SU-DHL-6 (cell line): ENCODE results near the gene NTM.

Experiments
- H2AFZ ChIP-seq: fragments of 200-600 bp; sonication (generic); 2 replicates; pipeline ENCODE4 v1.6.1; 2014; ENCODE audit warnings: low read depth, mild to moderate bottlenecking, moderate library complexity, mixed read lengths, antibody characterized with exemption, low read length; ENCODE audit not compliant: severe bottlenecking
- H3F3A ChIP-seq: fragments of 200-600 bp; shearing (Covaris generic); 2 replicates; pipeline ENCODE4 v1.6.0; 2016; ENCODE audit warnings: antibody characterized with exemption, mild to moderate bottlenecking; ENCODE audit not compliant: insufficient read depth
- H3K27ac ChIP-seq: fragments of 200-600 bp; sonication (generic); 2 replicates; pipeline ENCODE4 v1.5.1; 2016; ENCODE audit warnings: low read depth, mild to moderate bottlenecking, low read length, moderate library complexity, mixed read lengths
- H3K27me3 ChIP-seq: fragments of 200-600 bp; sonication (generic), shearing (Covaris generic); 2 replicates; pipeline ENCODE4 v1.6.0; 2014; ENCODE audit warnings: mild to moderate bottlenecking, low read length
- H3K36me3 ChIP-seq: fragments of 200-600 bp; sonication (generic); 2 replicates; pipeline ENCODE4 v1.6.1; 2014; ENCODE audit warnings: mild to moderate bottlenecking, low read length, mixed read lengths
- H3K4me2 ChIP-seq: fragments of 300-600, 200-600 bp; shearing (Covaris generic), sonication (generic); 2 replicates; pipeline ENCODE4 v1.6.0; 2014; ENCODE audit warnings: low read length, low read depth, mild to moderate bottlenecking; ENCODE audit not compliant: poor library complexity, severe bottlenecking
- H3K4me3 ChIP-seq: fragments of 200-600 bp; sonication (generic); 2 replicates; pipeline ENCODE4 v1.5.1; 2014; ENCODE audit warnings: antibody characterized with exemption, low read length, mild to moderate bottlenecking, mixed read lengths; ENCODE audit not compliant: insufficient read depth, poor library complexity, severe bottlenecking
- H3K79me2 ChIP-seq: fragments of 200-600 bp; sonication (generic); 2 replicates; pipeline ENCODE4 v1.6.1; 2014; ENCODE audit warnings: mild to moderate bottlenecking, low read length, moderate library complexity; ENCODE audit not compliant: insufficient read depth
- H3K9ac ChIP-seq: fragments of 200-600 bp; sonication (generic); 2 replicates; pipeline ENCODE4 v1.7.0; 2014; ENCODE audit warnings: mild to moderate bottlenecking, low read length
- H3K9me2 ChIP-seq: fragments of 200-600 bp; sonication (generic); replicated peaks from 2 replicates; pipeline ENCODE4 v1.6.1; 2014; ENCODE audit warnings: low read length; ENCODE audit not compliant: insufficient read depth
- H3K9me3 ChIP-seq: fragments of 200-600 bp; sonication (generic); 2 replicates; pipeline ENCODE4 v1.6.1; 2014; ENCODE audit warnings: low read length, mixed read lengths; ENCODE audit not compliant: insufficient read depth
- H4K20me1 ChIP-seq: fragments of 200-600 bp; sonication (generic); 2 replicates; pipeline ENCODE4 v1.6.1; 2014; ENCODE audit warnings: low read depth, mild to moderate bottlenecking, antibody characterized with exemption, low read length, moderate library complexity, mixed read lengths
- EZH2phosphoT487 ChIP-seq: fragments of 200-600 bp; sonication (generic), shearing (Covaris generic); conservative IDR thresholded peaks from 2 replicates; pipeline ENCODE4 v1.6.1; 2018; ENCODE audit warnings: mild to moderate bottlenecking, antibody characterized with exemption, low read length, moderate library complexity, mixed read lengths
- TF ChIP-seq, protein P1 (sequence below): fragments of 200-600 bp; sonication (generic); IDR thresholded peaks from one replicate; pipeline ENCODE4 v1.5.1; 2017; ENCODE audit warnings: antibody characterized with exemption, mild to moderate bottlenecking, low read length, moderate library complexity; ENCODE audit not compliant: insufficient read depth, poor library complexity, severe bottlenecking

NTM gene

DNA sequence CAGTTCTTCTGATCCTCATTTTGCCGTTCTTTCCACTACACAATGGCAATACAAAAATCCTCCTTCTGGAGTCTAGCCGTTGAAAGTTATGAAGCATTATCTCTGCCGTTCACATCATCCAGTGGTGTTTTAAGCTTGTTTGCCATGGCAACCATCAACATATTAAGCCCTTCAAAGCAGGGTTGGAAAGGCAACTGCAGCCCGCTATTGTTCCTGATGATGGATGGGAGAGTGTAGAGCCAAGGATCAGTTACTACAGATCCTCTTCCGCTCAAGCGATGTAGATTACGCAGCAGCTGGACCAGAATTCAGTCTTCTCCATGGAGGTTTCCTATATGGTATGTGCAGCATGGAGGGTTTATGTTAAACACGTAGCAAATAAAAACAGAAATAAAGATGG is 352.7 kb downstream of the NTM start:
- Histone ChIP-seq H3K4me3 (no peak overlapping the region), H3K9me2 (no peaks in the 10 kb centered on the region), H4K20me1 (no peaks in the 10 kb centered on the region), H3K4me2 (no peak overlapping the region), H3F3A (no peaks in the 10 kb centered on the region), H2AFZ (no peak overlapping the region), H3K27me3 (no peaks in the 10 kb centered on the region), H3K27ac (no peak overlapping the region), H3K9me3 (no peaks in the 10 kb centered on the region), H3K79me2 (no peaks in the 10 kb centered on the region), H3K9ac (no peak overlapping the region), H3K36me3 (no peaks in the 10 kb centered on the region)
- TF ChIP-seq, protein P1, sequence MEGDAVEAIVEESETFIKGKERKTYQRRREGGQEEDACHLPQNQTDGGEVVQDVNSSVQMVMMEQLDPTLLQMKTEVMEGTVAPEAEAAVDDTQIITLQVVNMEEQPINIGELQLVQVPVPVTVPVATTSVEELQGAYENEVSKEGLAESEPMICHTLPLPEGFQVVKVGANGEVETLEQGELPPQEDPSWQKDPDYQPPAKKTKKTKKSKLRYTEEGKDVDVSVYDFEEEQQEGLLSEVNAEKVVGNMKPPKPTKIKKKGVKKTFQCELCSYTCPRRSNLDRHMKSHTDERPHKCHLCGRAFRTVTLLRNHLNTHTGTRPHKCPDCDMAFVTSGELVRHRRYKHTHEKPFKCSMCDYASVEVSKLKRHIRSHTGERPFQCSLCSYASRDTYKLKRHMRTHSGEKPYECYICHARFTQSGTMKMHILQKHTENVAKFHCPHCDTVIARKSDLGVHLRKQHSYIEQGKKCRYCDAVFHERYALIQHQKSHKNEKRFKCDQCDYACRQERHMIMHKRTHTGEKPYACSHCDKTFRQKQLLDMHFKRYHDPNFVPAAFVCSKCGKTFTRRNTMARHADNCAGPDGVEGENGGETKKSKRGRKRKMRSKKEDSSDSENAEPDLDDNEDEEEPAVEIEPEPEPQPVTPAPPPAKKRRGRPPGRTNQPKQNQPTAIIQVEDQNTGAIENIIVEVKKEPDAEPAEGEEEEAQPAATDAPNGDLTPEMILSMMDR = no peak
- no peak for TF ChIP-seq EZH2phosphoT487

DNA sequence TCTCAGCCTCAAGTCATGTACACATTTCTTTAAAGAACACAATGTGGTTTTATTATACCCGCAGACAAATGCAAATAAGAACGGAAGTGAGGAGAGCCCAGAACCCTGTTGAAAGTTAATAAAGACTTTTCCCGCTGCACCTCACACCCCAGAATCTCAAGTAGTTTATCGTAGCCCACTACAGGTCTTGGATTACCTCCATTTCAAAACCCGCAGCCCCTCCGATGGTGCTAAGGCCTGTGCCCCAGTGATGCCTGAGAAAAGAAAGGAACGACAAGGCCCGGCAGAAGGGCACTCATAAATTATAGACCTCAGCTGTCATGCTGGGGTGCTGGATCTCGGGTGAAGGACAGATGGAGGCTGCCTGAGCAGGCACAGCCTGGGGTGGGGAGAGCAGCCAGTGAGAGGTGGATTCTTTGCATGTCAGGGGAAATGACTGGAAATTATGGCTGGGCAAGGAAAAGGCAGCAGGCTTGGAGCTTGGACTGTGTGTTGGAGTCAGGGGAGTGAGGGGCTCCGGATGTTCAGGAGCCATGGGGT is 354.1 kb downstream of the NTM start:
- no peaks in the 10 kb centered on the region for H3K9me2 ChIP-seq
- H3K4me2 ChIP-seq = no peak overlapping the region
- H2AFZ ChIP-seq = no peak overlapping the region
- no peak overlapping the region for H3K9ac ChIP-seq
- no peak for TF ChIP-seq EZH2phosphoT487
- TF ChIP-seq, protein P1 = no peak
- H3K79me2 ChIP-seq = no peaks in the 10 kb centered on the region
- H3K27me3 ChIP-seq = no peaks in the 10 kb centered on the region
- no peak overlapping the region for H3K27ac ChIP-seq
- H3K4me3 ChIP-seq = no peak overlapping the region
- no peaks in the 10 kb centered on the region for H3K9me3 ChIP-seq
- no peaks in the 10 kb centered on the region for H4K20me1 ChIP-seq
- no peaks in the 10 kb centered on the region for H3F3A ChIP-seq
- H3K36me3 ChIP-seq = no peaks in the 10 kb centered on the region

DNA sequence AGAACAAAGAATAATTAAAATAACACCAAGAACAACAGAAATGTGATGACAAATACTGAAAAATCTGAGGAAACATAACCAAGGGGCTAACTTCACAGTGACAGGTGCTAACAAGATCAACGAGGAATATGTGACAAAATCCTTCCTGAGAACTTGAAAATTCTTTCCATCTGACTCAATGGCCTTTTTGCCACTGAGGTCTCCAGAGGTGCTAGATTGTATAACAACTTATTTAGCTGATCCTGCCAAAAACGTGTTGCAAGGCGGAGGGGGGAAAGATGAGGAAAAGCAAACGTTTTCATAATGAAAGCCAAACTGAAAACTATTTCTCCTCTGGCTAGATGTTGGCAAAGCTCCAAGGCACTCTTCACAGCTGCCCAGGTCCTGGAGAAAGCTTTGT is 364.5 kb downstream of the NTM start:
- no peak overlapping the region for H2AFZ ChIP-seq
- no peak overlapping the region for H3K4me3 ChIP-seq
- H4K20me1 ChIP-seq = no peaks in the 10 kb centered on the region

More for the DNA sequence above, 364.5 kb downstream of the NTM start:
- Histone ChIP-seq H3K79me2 (no peaks in the 10 kb centered on the region), H3F3A (no peaks in the 10 kb centered on the region), H3K36me3 (no peaks in the 10 kb centered on the region), H3K27me3 (no peaks in the 10 kb centered on the region), H3K9me2 (no peaks in the 10 kb centered on the region), H3K27ac (no peak overlapping the region), H3K4me2 (no peak overlapping the region), H3K9ac (no peak overlapping the region), H3K9me3 (no peaks in the 10 kb centered on the region)
- TF ChIP-seq, protein P1 = no peak
- no peak for TF ChIP-seq EZH2phosphoT487
